Measurements from ENCODE around the gene FBXO45. TPM values are rescaled to one million over a fixed set of nuclear protein-coding genes. Genes with fewer than 3 reads are reported as not detected.

Gene FBXO45
- total and polyA plus RNA-seq, 9 of the 15 experiments (the other 6 are each of a cell fraction or from before 2014, with no cell fraction given) = 15.2 to 52.8 (median 37.0) TPM

DNA sequence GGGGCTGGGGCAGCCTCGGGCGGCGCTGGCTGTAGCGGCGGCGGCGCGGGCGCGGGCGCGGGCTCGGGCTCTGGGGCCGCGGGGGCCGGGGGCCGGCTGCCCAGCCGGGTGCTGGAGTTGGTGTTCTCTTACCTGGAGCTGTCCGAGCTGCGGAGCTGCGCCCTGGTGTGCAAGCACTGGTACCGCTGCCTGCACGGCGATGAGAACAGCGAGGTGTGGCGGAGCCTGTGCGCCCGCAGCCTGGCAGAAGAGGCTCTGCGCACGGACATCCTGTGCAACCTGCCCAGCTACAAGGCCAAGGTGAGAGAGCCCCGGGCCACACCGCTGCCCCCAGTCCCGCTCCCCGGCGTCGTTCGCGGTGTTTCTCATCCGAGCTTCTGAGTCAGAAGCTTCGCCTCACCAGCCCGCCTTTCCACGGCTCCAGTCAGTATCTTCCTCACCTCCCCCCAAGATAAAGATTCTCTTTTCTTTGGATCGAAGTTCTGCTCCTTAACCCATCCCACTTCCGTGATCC, 600 bp downstream of the FBXO45 start:
- H3K36me3 ChIP-seq (ENCODE audit: control insufficient read depth, insufficient read depth, low read length) = peaks cover 43% of the 10 kb centered on the region
- no peaks in the 10 kb centered on the region for H3K27me3 ChIP-seq (ENCODE audit: control insufficient read depth in 2 of 2, insufficient read depth in 2 of 2, low read length in 2 of 2)
- ATAC-seq (peak; percentile 24), FAIRE-seq (no peak), DNase-seq (ENCODE audit: extremely low read depth in 1 of 4, low spot score in 3 of 4) (peak in 2 of 4 experiments; percentile 45 to 50)
- peaks cover 13% of the 10 kb centered on the region for H4K20me1 ChIP-seq (replicated peaks; ENCODE audit: control insufficient read depth, insufficient read depth, low read length)
- H2AFZ ChIP-seq (ENCODE audit: low read depth, low read length) = peak overlapping the region; percentile 40; the same call in 1 of the 2 replicates
- no peaks in the 10 kb centered on the region for H3K9me3 ChIP-seq (replicated peaks; ENCODE audit: control insufficient read depth, insufficient read depth, low read depth, low read length)
- intact Hi-C loops (cut with micrococcal nuclease) (loop anchor here (2.0 to 5.0 kb wide), 2 partner anchors 42 to 64 kb away; no protein-coding TSS in a partner anchor), in situ Hi-C loops (cut with MboI) (no loop called here)
- ChIA-PET POLR2A (interaction anchor here (0.6 to 1.8 kb wide), 17 partner anchors 7 to 472 kb away, joined by 3 to 5 read pairs (median 3); no protein-coding TSS in a partner anchor), CTCF (ENCODE audit: low intra/inter-chr PET ratio) (no interaction called here)
- H3K9me1 ChIP-seq (ENCODE audit: control insufficient read depth, insufficient read depth, low read length) = no peaks in the 10 kb centered on the region
- peak overlapping the region; percentile 95 for H3K4me2 ChIP-seq (ENCODE audit: insufficient read depth, low read length)
- TF ChIP-seq, protein P1, sequence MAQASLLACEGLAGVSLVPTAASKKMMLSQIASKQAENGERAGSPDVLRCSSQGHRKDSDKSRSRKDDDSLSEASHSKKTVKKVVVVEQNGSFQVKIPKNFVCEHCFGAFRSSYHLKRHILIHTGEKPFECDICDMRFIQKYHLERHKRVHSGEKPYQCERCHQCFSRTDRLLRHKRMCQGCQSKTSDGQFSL (CRISPR knock-in tag; IDR thresholded peaks at IDR 0.05) = 0 out of 2 replicates have a peak, but pooled peaks have one; percentile 29
- TF ChIP-seq, protein P1 (tag; IDR thresholded peaks at IDR 0.05) = no peak
- TF ChIP-seq, protein P2, sequence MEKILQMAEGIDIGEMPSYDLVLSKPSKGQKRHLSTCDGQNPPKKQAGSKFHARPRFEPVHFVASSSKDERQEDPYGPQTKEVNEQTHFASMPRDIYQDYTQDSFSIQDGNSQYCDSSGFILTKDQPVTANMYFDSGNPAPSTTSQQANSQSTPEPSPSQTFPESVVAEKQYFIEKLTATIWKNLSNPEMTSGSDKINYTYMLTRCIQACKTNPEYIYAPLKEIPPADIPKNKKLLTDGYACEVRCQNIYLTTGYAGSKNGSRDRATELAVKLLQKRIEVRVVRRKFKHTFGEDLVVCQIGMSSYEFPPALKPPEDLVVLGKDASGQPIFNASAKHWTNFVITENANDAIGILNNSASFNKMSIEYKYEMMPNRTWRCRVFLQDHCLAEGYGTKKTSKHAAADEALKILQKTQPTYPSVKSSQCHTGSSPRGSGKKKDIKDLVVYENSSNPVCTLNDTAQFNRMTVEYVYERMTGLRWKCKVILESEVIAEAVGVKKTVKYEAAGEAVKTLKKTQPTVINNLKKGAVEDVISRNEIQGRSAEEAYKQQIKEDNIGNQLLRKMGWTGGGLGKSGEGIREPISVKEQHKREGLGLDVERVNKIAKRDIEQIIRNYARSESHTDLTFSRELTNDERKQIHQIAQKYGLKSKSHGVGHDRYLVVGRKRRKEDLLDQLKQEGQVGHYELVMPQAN (IDR thresholded peaks at IDR 0.05; ENCODE audit: borderline replicate concordance) = 0 out of 2 replicates have a peak, but pooled peaks have one; percentile 20
- TF ChIP-seq RBBP5 (IDR thresholded peaks at IDR 0.05; ENCODE audit: borderline replicate concordance, insufficient read depth, low read length, poor library complexity, severe bottlenecking) (peak; percentile 46), RB1 (IDR thresholded peaks at IDR 0.05; ENCODE audit: low read depth) (no peak), ZNF583 (CRISPR knock-in tag; IDR thresholded peaks at IDR 0.05) (no peak), SIX5 (IDR thresholded peaks at IDR 0.05; ENCODE audit: borderline replicate concordance in 1 of 2, insufficient read depth in 1 of 2, low read depth in 1 of 2, low read length in 2 of 2) (no peak), ZNF263 (CRISPR knock-in tag; IDR thresholded peaks at IDR 0.05; ENCODE audit: borderline replicate concordance) (0 out of 2 replicates have a peak, but pooled peaks have one; percentile 19), MEF2D (tag; conservative IDR thresholded peaks at IDR 0.05; ENCODE audit: low read depth) (no peak)
- TF ChIP-seq, protein P3, sequence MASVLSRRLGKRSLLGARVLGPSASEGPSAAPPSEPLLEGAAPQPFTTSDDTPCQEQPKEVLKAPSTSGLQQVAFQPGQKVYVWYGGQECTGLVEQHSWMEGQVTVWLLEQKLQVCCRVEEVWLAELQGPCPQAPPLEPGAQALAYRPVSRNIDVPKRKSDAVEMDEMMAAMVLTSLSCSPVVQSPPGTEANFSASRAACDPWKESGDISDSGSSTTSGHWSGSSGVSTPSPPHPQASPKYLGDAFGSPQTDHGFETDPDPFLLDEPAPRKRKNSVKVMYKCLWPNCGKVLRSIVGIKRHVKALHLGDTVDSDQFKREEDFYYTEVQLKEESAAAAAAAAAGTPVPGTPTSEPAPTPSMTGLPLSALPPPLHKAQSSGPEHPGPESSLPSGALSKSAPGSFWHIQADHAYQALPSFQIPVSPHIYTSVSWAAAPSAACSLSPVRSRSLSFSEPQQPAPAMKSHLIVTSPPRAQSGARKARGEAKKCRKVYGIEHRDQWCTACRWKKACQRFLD (CRISPR knock-in tag; IDR thresholded peaks at IDR 0.05) = 0 out of 2 replicates have a peak, but pooled peaks have one; percentile 20
- TF ChIP-seq, protein P4, sequence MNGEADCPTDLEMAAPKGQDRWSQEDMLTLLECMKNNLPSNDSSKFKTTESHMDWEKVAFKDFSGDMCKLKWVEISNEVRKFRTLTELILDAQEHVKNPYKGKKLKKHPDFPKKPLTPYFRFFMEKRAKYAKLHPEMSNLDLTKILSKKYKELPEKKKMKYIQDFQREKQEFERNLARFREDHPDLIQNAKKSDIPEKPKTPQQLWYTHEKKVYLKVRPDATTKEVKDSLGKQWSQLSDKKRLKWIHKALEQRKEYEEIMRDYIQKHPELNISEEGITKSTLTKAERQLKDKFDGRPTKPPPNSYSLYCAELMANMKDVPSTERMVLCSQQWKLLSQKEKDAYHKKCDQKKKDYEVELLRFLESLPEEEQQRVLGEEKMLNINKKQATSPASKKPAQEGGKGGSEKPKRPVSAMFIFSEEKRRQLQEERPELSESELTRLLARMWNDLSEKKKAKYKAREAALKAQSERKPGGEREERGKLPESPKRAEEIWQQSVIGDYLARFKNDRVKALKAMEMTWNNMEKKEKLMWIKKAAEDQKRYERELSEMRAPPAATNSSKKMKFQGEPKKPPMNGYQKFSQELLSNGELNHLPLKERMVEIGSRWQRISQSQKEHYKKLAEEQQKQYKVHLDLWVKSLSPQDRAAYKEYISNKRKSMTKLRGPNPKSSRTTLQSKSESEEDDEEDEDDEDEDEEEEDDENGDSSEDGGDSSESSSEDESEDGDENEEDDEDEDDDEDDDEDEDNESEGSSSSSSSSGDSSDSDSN (IDR thresholded peaks at IDR 0.05; ENCODE audit: borderline replicate concordance in 1 of 2, low read depth in 2 of 2, low read length in 2 of 2) = peak in 1 of 2 experiments; percentile 72; a peak in 2 of 4 replicates
- H3K4me3 ChIP-seq = peak overlapping the region; percentile 87
- H3K4me1 ChIP-seq (replicated peaks in 1 of 2; ENCODE audit: control insufficient read depth in 2 of 2, insufficient read depth in 2 of 2, low read length in 2 of 2) = peaks cover 27 to 32% of the 10 kb centered on the region in 2 experiments
- BruUV-seq (replicated peaks) = no TSS peak
- WGBS (ENCODE audit: insufficient coverage, low coverage, missing lambda C conversion rate) = under 1% methylated on average over 26 of the region's 44 CpGs
- peak overlapping the region; percentile 94 to 98 for H3K9ac ChIP-seq (ENCODE audit: insufficient read depth in 1 of 2, low read depth in 2 of 2, low read length in 2 of 2)
- H3K27ac ChIP-seq (ENCODE audit: extremely low read depth, low read depth, low read length) = peak overlapping the region; percentile 92
- peaks cover 72% of the 10 kb centered on the region for H3K79me2 ChIP-seq (ENCODE audit: control insufficient read depth, insufficient read depth, low read length)
